Subcutaneous abdominal adipose tissue (tissue), 5 donors: ENCODE data around the gene TSPAN32.
"Not testable (repeated sequence)": the region's sequence is repeated elsewhere in the genome, so short reads cannot be mapped to it uniquely, and the experiment has no call there.

Experiments used
- H3K27ac ChIP-seq: one replicate; pipeline ENCODE4 v1.7.0; 2013; ENCODE audit warnings: low read depth, mild to moderate bottlenecking, inconsistent platforms, low read length, moderate library complexity
- H3K27me3 ChIP-seq, 5 donors: one replicate each; pipeline ENCODE4 v1.7.0; 2013; ENCODE audit warnings: low read length in 5 of 5, inconsistent platforms in 1 of 5; ENCODE audit not compliant: control insufficient read depth in 5 of 5, insufficient read depth in 4 of 5
- H3K36me3 ChIP-seq, 5 donors: one replicate each; pipeline ENCODE4 v1.7.0; 2013; ENCODE audit warnings: low read length in 5 of 5; ENCODE audit not compliant: control insufficient read depth in 5 of 5, insufficient read depth in 5 of 5
- H3K4me1 ChIP-seq, 5 donors: one replicate each; pipeline ENCODE4 v1.7.0; 2013; ENCODE audit warnings: low read length in 5 of 5, mild to moderate bottlenecking in 3 of 5, moderate library complexity in 1 of 5; ENCODE audit not compliant: control insufficient read depth in 5 of 5, insufficient read depth in 5 of 5
- H3K4me3 ChIP-seq, 5 donors: one replicate each; pipeline ENCODE4 v1.7.0; 2013; ENCODE audit warnings: low read length in 5 of 5, low read depth in 1 of 5
- H3K9ac ChIP-seq, 5 donors: one replicate each; pipeline ENCODE4 v1.7.0; 2013; ENCODE audit warnings: low read length in 5 of 5, mild to moderate bottlenecking in 4 of 5, moderate library complexity in 3 of 5
- H3K9me3 ChIP-seq, 5 donors: one replicate each; pipeline ENCODE4 v1.7.0; 2013; ENCODE audit warnings: low read length in 5 of 5; ENCODE audit not compliant: control insufficient read depth in 5 of 5
- donor health status: healthy.
- donor health status: healthy.
- donor health status: healthy.
- donor health status: healthy.
- donor health status: healthy.

TSPAN32 gene

GRCh38 chr11:2325123-2325522 lies 23.3 kb downstream of the TSPAN32 start:
- no peaks in the 10 kb centered on the region for H3K36me3 ChIP-seq
- H3K4me1 ChIP-seq = peaks cover 0 to 10% (median 7%) of the 10 kb centered on the region in 5 donors
- H3K27ac ChIP-seq = no peak overlapping the region
- no peak overlapping the region for H3K4me3 ChIP-seq
- no peaks in the 10 kb centered on the region for H3K9me3 ChIP-seq
- no peak overlapping the region for H3K9ac ChIP-seq
- no peaks in the 10 kb centered on the region for H3K27me3 ChIP-seq

GRCh38 chr11:2325719-2326118 lies 23.9 kb downstream of the TSPAN32 start:
- Histone ChIP-seq H3K27ac (no peak overlapping the region), H3K27me3 (no peaks in the 10 kb centered on the region), H3K4me3 (no peak overlapping the region), H3K9ac (no peak overlapping the region), H3K4me1 (peaks cover 0 to 5% (median 1%) of the 10 kb centered on the region in 5 donors), H3K36me3 (no peaks in the 10 kb centered on the region), H3K9me3 (no peaks in the 10 kb centered on the region)

GRCh38 chr11:2327032-2327431 lies 25.2 kb downstream of the TSPAN32 start:
- Histone ChIP-seq H3K36me3 (no peaks in the 10 kb centered on the region), H3K27me3 (no peaks in the 10 kb centered on the region), H3K4me1 (no peaks in the 10 kb centered on the region), H3K4me3 (no peak overlapping the region), H3K9ac (no peak overlapping the region), H3K27ac (no peak overlapping the region), H3K9me3 (peaks cover 0 to 4% (median 0%) of the 10 kb centered on the region in 5 donors)

GRCh38 chr11:2328021-2328420 lies 26.2 kb downstream of the TSPAN32 start:
- no peak overlapping the region for H3K27ac ChIP-seq
- H3K27me3 ChIP-seq = no peaks in the 10 kb centered on the region
- peaks cover 0 to 4% (median 0%) of the 10 kb centered on the region in 5 donors for H3K9me3 ChIP-seq
- no peak overlapping the region for H3K9ac ChIP-seq
- no peaks in the 10 kb centered on the region for H3K36me3 ChIP-seq
- no peak overlapping the region for H3K4me3 ChIP-seq
- no peaks in the 10 kb centered on the region for H3K4me1 ChIP-seq

GRCh38 chr11:2328656-2329354 lies 27.0 kb downstream of the TSPAN32 start:
- Histone ChIP-seq H3K27me3 (no peaks in the 10 kb centered on the region), H3K27ac (no peak overlapping the region)

GRCh38 chr11:2329551-2329950 lies 27.7 kb downstream of the TSPAN32 start:
- Histone ChIP-seq H3K9me3 (peaks cover 0 to 4% (median 0%) of the 10 kb centered on the region in 5 donors), H3K36me3 (no peaks in the 10 kb centered on the region), H3K4me1 (no peaks in the 10 kb centered on the region), H3K9ac (no peak overlapping the region), H3K27me3 (no peaks in the 10 kb centered on the region), H3K4me3 (no peak overlapping the region), H3K27ac (no peak overlapping the region)

More at GRCh38 chr11:2328656-2329354, 27.0 kb downstream of the TSPAN32 start:
- H3K4me1 ChIP-seq = no peaks in the 10 kb centered on the region
- peaks cover 0 to 4% (median 0%) of the 10 kb centered on the region in 5 donors for H3K9me3 ChIP-seq
- H3K36me3 ChIP-seq = no peaks in the 10 kb centered on the region
- no peak overlapping the region for H3K4me3 ChIP-seq
- no peak overlapping the region for H3K9ac ChIP-seq

- no peaks in the 10 kb centered on the region for H3K4me1 ChIP-seq
Observed at GRCh38 chr11:2330696-2331095, 28.9 kb downstream of the TSPAN32 start.

GRCh38 chr11:2331404-2331803 lies 29.6 kb downstream of the TSPAN32 start:
- H3K9me3 ChIP-seq = peaks cover 0 to 4% (median 0%) of the 10 kb centered on the region in 5 donors
- no peak overlapping the region for H3K27ac ChIP-seq
- no peak overlapping the region for H3K4me3 ChIP-seq
- H3K9ac ChIP-seq = no peak overlapping the region
- H3K27me3 ChIP-seq = no peaks in the 10 kb centered on the region
- no peaks in the 10 kb centered on the region for H3K4me1 ChIP-seq
- no peaks in the 10 kb centered on the region for H3K36me3 ChIP-seq

More at GRCh38 chr11:2330696-2331095, 28.9 kb downstream of the TSPAN32 start:
- H3K9ac ChIP-seq = no peak overlapping the region
- H3K4me3 ChIP-seq = no peak overlapping the region
- H3K27ac ChIP-seq = no peak overlapping the region
- H3K27me3 ChIP-seq = no peaks in the 10 kb centered on the region
- peaks cover 0 to 4% (median 0%) of the 10 kb centered on the region in 5 donors for H3K9me3 ChIP-seq
- H3K36me3 ChIP-seq = no peaks in the 10 kb centered on the region

GRCh38 chr11:2332569-2332968 lies 30.8 kb downstream of the TSPAN32 start:
- not testable (repeated sequence) for H3K9me3 ChIP-seq, H3K4me3 ChIP-seq, H3K27me3 ChIP-seq, H3K4me1 ChIP-seq, H3K36me3 ChIP-seq, H3K27ac ChIP-seq, H3K9ac ChIP-seq

- H3K27ac ChIP-seq, H3K4me1 ChIP-seq, H3K36me3 ChIP-seq, H3K9me3 ChIP-seq, H3K27me3 ChIP-seq, H3K9ac ChIP-seq, H3K4me3 ChIP-seq: not testable (repeated sequence)
Observed at GRCh38 chr11:2333486-2334205, 31.8 kb downstream of the TSPAN32 start.
